GM21737 (cell line): ENCODE data around the gene NAV2.
A peak's percentile ranks its signal among the peaks of the same experiment; 100 is the strongest.

ENCODE experiments used
- ATAC-seq: cut with Tn5 transposase; IDR thresholded peaks from one replicate; pipeline ENCODE4 v1.9.1; 2021; ENCODE audit warnings: mild to moderate bottlenecking, moderate library complexity; ENCODE audit not compliant: unreplicated experiment

Gene NAV2

DNA sequence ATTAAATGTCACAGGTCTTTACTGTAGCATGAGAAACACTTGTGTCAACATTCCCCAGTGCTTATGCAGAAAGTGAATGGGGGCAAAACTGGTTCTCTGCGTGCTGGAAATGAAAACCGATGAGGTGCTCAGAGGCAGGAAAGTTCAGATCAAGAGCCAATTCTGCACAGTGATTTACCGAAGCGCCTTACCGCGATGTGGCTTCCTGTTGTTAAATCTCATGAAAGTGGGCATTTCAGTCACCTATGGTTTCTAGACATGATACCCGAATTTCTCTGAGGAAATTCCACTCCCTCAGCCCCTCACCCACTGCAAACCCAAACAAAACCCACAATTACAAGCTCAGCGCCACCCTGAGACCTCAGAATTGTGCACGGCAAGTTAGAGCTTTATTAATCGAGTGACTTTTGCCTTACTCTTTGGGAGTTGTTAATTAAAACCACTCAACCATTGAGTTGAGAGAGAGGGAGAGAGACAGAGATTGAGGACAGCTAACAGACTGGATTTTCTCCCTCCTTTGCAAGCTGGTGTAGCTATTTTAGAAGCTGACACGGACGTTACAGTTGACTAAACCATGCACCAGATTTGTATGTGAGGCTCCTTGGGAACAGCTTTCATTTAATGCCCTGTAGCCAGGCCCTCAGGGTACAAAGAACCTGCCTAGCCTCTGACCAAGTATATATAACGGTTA, 251.2 kb downstream of the NAV2 start:
- no peak for ATAC-seq

DNA sequence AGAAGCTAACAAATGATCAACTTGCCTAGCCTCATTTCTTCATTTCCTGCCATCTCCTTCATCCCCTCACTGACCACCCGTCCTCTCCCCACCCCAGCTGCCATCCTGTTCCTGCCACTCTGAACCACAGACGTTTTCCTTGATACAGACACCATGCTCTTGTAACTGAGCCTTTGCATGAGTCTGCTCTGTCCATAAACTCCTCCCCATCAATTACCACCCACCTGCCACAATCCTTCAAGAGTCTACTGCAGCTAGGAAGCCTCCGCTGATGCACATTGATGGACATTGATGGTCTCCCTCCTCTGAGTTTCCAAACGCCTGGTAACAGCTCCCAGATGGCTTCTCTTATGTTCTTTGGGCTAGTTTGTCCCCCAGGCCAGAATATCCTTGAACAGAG, 253.8 kb downstream of the NAV2 start:
- ATAC-seq: no peak

DNA sequence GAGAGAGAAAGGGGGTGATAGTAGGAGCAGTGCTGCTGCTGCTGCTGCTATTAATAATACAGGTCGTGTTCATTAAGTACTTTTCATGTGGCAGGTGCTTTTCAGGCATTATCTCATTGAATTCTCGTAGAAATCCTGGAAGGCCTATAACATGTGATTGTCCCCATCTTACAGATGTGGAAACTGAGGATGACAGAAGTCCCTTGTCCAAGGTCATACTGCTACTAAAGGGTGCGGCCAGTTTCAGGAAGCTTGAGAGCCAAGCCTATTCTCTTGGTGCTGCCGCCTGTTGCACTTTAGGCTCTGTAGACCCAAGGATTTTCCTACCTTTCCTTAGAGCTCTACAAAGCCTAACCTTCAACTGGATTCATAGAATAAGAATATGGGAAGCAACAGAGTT, 254.3 kb downstream of the NAV2 start:
- no peak for ATAC-seq

DNA sequence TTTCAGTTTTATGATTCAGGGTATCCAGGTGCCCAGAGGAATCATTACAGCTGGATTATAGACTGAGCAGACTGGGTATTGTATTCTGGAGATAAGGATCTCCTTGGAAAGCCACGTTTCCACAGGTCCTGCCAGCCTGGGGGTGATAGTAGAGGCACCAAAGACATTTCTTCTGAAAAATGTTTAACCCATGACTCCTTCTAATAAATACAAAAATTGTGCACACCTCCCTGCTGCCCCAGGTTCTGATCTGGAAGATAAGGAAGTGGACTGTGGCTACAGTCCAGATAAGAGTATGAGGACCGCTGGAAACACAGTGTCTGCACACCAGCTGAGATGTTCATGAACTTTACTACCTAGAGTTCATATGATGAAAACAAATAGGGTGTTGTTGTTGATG, 255.2 kb downstream of the NAV2 start:
- ATAC-seq: no peak

DNA sequence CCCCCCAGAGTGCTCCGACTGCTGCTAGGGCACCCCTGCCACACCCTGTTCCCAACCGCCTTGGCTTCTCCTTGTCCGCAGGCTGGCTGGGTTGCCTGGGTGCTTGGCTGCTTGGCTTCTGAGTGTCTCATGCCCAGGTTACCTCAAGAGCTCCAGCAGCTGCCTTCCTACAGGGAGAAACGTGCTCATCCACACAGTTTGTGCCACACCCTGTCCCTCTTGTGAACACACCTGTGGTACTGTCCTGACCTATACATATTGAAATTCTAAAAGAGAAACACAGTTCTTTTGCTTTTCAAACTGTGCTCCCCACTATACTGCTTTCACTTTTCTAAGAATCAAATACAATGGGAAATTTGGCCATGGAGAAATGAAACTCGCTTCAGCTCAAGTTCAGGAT, 256.2 kb downstream of the NAV2 start:
- no peak for ATAC-seq

DNA sequence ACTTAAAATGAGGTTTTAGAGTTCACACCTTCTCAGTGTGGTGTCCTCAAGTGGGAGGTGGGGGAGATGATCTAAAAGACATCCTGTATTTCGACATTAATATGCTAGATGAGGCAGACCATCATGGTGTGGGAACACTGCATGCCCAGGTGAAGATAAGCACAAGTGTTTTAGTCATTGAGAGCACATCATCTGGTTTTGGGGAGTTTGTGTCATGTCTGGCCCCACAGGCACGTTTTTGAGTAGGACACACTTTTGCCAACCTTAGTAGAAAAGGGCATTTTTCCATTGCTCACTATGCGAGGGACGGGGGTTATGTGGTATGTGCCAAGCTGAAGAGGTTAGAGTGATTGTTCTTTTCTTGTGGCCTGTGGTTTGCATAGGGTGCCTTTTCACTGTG, 258.3 kb downstream of the NAV2 start:
- no peak for ATAC-seq

DNA sequence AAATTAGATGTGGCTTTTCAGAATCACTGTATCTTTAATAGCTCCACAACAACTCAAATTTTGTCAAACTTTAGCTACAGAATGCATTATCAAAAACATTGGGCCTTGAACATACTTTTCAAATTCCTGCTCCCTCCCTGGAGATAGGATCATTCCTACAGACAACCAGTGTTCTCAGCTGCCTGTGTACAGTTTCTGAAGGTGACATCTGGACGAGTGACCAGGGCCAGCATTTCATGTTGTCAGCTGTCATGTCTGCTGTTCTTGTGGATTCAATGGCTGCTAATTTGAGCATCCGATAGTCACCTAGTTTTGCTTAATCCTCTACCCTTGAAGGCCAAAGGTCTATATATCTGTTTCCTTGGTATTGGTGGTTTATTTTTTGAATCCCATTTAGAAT, 259.5 kb downstream of the NAV2 start:
- ATAC-seq: no peak

DNA sequence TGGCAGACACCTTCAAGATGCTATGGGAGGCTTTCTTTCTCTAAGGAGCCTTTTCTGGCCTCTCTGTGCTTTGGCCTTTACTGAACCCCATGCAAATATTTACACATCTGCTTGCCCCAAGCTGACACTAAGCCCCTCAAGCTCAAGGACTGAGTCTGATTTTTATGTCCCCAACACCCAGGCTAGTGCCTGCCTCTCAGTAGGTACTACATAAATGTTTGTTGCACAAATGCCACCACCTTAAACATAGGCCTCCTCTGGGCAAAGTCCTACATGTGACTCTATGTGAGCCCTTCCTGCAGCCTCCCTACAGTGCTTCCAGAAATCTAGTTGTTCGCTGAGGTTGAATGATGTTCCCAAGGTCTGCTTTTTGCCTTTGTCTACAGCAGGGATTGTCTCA, 260.0 kb downstream of the NAV2 start:
- ATAC-seq: no peak

DNA sequence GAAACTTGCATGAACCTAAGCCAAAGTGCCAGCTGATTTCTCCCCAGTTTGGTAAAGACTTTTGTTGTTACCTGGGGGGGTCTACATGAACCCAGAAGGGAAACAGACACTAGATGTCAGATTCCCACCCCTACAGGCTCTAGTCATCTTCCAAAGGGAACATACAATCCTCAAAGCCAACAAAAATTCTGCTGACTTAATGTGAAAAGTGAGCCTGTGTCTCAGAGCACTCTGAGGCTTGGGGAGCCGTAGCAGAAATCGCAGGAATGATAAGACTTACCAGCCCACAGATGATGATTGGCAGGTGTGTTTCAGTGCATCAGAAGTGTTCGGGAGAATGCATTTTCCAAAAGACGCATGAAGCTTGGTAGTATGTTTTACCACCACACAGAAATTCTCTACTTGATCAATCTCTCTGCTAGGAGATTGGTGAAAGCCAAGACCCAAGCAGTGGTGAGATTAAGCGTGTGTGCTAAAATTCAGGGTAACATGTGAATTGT, 260.5 kb downstream of the NAV2 start:
- ATAC-seq: no peak

DNA sequence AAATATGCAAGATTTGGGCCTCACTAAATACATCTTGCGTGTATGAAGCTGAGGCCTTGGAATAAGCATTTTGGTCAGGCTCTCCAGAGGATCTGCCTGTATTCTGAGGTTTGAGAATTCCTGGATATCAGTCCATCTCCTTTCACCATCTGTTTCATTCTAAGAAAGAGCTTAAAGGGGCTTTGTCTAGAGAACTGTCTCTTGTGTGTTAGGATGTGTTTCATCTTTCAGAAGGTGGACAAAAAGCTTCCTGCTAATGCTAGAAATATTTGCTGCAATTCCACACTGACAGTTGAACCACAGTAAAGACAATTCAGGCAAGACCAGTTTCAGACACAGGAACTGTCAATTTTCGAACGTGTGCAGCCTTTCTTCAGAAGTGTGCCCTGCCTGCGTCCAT, 262.2 kb downstream of the NAV2 start:
- no peak for ATAC-seq

DNA sequence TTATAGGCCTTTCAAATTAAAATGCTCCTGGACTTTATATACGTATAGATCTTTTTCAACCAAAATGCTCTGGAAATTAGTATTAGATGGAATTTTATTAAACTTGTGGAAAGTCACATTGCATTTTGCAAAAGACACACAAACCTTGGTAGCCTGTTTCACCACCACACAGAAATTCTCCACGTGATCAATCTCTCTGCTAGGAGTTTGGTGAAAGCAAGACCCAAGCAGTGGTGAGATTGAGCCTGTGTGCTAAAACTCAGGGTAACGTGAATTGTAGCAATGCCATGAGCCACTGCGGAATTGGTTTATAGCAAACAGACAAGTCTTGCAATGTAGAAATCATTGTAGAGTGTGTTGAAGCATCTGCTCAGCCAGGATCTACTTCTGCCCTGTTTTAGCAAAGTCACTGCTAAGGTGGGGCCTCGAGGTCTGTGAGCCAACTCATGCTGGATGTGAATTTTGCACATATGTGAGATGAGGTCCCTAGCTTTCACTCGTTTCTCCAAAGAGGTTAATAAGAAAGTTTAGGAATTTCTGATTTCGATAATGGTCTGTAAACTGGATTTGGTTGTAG, 262.9 kb downstream of the NAV2 start:
- ATAC-seq: no peak

DNA sequence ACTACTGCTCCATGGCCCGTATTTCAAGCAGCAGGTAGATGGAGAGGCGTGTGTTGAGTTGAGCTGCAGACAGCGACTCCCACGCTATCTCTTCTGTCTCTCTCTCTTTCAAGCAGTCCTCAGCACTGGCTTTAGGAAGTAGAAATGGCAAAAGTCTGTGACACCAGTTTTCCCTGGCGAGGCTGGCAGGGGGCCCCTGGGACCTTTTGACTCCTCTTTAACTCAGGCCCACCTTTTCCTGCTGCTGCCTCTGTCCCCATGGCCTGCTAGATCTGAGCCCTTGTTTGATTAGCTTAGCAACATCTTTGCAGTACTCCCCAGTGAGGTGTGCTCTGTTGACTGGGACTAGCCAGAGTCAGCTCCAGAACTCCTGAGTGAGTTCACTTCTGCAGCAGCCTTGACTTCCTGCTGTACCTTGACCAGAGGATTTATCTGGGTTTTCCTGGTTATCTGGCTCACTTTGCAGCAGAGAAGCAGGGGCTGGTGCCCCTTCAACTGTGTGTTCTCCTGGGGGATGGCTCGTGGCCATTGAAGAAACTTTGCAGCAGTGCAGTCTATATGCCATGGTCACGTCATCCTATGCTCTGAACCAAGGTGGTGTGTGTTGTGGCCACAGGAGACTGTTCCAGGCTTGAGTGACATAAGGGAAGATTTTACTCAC, 263.8 kb downstream of the NAV2 start:
- ATAC-seq: no peak

DNA sequence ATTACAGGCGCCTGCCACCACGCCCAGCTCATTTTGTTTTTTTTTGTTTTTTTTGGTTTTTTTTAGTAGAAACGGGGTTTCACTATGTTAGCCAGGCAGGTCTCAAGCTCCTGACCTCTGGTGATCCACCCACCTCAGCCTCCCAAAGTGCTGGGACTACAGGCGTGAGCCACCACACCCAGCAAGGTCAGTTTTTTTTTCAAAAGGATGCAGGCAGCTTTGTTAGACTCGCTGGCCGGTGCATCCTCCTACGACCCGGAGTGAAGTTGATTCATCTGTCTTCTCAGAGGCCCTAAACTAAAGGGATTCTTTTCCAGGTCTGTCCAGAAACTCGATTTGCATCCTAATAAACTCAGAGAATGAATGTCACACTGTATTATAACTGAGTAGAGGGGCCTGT, 265.3 kb downstream of the NAV2 start:
- ATAC-seq: no peak

DNA sequence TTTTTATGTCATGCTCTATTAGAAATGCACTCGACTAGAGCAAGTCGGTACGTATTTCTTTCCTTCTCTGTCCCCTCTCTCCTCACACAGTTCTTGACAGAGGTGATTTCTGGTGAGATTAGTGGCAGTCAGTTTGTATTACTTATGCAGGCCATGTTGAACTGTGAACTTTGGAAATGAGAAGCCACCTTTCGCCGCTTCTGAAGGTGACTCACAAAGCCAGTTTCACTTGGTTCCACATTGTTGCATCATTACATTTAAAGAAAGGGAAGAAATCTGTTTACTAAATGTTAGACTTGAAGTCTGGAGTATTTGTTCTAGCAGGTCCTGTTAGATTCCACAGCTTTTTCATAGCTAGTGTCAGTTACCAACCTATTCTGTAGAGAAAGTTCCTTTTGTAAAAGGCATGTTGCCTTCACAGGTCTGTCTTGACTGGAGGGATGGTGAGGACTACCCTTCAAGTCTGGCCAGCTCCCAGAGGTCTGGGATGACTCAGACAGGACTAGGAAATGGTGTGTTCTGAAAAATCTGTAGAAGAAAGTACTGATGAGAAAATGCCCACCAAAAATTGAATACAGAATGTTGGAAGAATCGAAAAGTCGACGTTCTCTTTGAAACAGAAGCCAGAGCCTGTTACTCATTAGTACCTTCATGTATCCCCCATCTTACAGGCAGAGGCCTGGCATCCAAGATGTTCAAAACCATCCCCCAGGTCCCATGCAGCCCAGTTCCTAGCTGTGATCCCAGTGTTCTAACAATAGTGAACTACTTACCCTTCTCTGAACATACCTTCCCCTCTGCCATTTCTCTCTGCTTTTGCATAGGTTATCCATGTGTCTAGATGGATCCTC, 266.3 kb downstream of the NAV2 start:
- ATAC-seq: peak; percentile 54

DNA sequence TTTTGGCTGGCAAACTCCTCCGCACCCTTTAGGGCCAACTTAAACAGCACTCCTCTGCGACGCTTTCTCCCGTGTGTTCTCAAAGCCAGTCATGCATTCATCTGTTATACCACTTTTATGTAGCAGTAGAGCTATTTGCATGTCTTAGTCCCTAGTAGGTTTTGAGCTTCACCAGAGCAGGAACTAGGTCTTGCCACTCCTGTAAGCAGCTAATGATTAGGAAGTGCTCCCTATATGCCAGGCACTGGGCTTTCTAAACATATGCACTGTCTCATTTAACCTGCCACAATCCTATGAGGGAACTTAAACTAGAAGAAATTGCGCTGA, 266.8 kb downstream of the NAV2 start:
- ATAC-seq: peak; percentile 77

DNA sequence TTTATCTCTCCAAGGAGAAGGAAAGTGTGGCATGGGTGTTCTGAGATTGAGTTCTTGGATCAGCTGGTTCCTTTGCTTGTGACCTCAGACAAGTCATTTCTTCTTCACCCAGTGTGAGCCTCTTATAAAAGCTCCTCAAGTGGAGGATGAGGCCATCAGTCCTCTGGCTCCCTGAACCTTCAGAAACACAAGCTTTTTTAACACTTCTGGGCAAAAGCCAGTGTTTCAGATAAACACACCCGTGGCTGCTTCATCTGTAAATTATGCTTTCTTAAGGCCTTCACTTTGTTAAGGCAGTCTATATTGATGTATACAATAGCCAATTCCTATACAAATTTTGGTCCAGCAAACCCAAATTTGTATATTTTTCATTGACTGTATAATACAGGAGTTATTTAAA, 267.8 kb downstream of the NAV2 start:
- ATAC-seq: no peak

DNA sequence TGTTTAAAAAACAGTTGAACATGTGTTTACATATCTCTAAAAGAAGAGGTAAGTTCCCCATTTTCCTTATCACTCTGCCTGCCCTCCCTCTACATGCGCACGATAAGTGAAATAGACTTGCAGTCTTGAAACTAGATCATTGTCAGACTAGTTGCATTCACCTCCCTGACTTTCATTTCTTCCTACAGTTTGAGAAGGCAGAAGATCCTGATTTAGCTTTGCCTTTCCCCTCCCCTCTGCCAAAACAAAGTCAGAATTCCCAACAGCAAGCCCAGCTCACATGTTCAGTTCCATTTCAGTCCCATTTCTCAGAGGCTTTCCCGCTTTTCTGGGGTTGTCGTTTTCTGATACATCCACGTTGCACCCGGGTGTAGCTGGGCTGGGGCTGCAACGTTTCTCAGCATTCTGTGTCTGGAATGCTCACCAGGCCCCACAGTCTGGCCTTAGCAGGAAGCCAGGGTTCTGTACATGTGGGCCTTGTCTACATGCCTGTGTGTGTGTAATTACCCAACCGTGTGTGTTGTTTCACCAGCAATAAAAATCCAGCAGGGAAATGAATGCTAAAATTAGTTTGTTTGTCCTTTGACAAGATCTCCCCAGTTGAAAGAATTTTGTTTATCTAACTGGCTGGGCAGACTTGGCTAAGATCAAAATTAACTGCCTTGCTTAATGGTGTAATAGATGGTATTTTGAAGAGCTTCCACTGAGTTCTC, 268.5 kb downstream of the NAV2 start:
- no peak for ATAC-seq

DNA sequence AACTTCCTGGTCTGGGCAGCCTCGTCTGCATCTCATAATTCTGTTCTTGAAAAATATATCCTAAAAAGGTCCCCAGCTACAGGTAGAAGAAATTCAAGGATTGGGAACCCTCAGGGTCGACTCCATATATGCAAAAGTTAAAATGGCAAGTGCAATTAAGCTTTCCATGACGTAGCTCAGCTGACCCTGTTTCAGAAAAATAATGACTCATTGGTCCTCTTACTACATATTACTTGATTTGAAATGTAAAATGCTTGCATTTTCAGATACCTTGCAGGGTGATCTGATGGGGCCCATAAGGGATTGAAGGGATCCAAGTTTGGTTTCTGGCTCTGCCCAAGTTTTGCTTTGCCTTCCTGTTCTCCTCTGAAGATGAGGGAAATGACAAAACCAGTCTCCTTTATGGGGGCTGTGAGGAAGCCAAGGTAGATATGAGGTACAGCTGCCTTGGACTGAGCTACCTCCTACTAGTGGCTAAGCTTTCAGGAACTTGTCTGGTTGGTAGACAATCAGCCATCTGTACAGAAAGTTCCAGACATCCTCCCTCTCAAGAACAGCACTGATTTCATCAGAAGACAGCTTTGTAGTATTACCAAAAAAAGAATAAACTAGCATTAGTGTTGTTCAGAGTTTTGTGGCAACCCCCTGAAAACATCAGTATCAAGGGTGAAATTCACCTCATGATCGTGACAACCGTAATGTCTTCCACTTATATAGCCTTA, 270.3 kb downstream of the NAV2 start:
- no peak for ATAC-seq

DNA sequence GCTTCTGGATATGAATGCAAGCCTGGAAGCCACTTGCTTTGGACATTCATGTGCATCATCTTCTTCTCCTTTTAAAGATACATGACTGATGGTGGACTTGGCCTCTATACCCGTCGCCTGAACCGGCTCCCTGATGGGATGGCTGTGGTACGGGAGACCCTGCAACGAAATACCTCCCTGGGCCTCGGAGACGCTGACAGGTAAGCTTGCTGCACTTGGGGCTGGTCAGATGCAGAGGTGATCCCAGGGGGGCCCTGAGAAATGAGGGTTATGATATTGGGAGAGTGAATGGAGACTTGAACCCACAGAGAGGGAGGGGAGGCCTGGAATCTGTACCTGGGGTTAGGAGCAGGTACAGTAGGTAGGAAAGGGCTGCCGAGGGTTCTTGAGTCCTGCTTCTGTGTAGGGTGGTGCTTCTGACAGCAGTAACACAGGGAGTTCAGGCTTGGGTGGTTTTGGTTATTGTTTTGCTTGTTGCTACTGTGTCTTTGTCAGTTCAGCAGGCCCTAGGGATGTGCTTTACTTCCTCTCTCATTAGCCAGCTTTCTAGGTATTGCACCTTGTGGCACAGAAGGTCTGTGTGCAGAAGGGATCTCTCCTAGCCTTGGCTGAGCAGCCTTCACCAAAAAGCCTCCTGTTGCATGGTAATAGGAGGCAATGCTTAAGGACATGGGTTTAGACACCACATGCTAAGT, 271.6 kb downstream of the NAV2 start:
- ATAC-seq: no peak

DNA sequence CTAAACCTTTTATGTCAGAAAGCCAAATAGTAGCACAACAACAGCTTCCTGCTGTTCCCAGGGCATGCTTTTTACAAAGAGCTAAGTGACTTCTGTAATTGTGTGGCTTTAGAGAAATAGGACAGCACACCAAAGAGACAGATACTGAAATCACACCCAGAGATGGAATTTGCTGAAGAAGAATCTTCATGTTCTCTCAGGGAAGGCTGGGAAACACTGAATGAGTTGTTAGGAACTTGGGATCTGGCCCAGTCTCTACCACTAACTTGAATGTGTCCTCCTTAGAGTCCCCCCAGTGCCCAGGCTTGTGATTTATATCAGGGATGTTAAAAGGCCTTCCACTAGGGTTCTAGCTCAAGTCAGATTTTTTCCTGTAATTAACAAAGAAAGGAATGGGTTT, 272.5 kb downstream of the NAV2 start:
- ATAC-seq: no peak
